H4 (cell line): Measurements from ENCODE around the gene RNF169. TPM values are rescaled to one million over a fixed set of nuclear protein-coding genes. Genes with fewer than 3 reads are reported as not detected.

Experiments
- DNase-seq: peaks from one replicate; pipeline ENCODE4 v3.0.0-alpha.2; 2015; ENCODE audit warnings: low spot score
- total RNA-seq: library from RNA; depleted of rRNA; stranded (reverse); fragments of >200 nt; shearing (Covaris generic); gene quantifications from 2 replicates; pipeline ENCODE4 v1.2.3, GENCODE V29; 2014; rRNA removed

Gene RNF169
- 6.0 and 8.3 TPM in 2 replicates for total RNA-seq

DNA sequence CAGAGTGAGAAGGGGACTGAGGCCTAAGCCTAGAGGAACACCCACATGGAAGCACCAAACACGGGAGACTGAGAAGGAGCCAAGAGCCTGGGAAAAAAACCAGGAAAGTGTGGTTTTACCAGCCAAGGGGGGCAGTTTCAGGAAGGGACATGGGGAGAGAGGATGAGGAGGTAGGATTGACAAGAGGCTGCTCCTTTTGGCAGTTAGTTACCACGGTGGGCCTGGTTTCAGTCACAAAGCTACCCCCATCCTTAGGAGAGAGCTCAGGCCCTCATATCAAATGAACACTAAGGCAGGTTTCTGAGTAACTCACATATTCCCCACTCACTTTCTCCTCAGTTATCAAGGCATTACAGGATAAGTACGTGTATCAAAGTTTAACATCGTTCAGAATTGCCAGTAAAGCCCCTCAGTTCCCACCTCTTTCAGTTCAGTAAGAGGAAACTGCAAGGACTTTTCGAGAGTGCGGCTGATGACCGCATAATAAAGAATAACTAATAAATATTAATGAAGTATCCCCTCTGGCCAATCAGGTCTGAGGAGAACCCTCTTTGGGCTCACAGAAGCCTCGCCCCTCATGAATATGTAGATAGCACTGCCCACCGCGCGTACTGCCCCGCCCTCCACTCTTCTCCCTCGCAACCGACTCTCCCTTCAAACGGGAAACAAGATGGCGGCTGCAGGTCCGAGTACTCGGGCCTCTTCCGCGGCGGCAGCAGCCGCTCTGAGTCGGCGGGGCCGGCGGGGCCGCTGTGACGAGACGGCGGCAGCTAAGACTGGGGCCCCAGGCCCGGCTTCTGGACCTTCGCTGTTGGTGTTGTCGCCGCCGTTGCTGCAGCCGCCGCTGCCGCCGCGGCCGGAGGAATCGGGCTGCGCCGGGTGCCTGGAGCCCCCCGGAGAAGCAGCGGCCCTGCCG, at the start of gene RNF169:
TSS of gene RNF169 (plus strand) at position 639 of the 916 bp plus-strand sequence. CDS start at position 671, 32 bp downstream.
- peak; percentile 95 for DNase-seq

DNA sequence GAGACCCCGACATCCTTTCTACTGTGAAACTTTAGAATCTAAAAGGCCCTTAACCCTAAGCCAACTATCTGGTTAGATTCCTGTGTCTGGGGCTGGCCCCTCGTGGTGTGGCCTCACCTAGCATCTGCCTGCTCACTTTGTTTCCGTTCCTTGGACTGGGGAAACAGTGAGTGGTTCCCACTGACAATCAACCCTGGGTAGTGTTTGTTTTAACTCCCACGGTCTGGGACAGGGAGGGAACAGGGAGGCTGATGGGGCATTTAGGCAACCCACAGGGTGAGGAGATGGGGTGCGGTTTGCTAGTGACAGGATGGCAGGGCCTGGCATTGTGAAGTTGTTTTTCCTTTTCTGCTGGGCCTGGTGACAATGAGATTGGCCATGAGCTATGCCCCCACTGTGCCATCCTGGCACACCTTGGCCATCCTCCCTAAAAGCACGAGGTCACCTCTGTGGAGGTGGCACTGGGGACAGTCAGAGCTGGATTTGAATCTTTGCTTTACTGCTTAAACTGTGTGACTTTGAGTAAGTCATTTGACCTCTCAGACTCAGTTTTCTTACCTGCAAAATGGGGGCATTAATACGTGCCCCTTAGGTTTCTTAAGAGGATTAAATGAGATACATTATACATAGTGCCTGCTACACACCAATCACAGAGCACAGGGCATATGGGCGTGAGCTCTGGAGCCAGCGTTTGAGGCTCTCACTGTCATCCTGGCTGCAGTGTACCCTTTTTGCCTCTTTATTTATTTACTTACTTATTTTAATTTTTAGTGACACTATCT, 48.8 kb upstream of the RNF169 start:
- DNase-seq, result no peak

DNA sequence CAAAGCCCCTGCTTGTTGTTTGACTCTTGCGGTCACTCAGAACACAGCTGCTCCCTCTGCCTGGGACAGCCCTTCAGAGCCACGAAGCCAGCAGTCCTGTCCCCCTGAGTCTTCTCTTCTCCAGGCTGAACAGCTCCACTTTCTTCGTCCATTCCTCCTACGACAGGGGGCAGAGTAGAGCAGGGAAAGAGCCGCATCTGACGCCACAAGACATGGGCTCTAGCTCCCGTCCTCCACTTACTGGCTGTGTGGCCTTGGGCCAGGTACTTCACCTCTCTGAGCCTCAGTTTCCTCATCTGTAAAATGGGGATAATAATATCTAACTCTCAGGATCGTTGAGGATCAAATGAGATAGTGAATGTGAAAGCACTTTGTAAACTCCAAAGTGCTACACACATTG, 47.3 kb upstream of the RNF169 start:
- DNase-seq, result no peak

- DNase-seq, result peak; percentile 58
These were observed 46.2 kb upstream of the RNF169 start for GRCh38 chr11:74702383-74703007.

- no peak for DNase-seq
These were observed 45.4 kb upstream of the RNF169 start for GRCh38 chr11:74703211-74703610.

DNA sequence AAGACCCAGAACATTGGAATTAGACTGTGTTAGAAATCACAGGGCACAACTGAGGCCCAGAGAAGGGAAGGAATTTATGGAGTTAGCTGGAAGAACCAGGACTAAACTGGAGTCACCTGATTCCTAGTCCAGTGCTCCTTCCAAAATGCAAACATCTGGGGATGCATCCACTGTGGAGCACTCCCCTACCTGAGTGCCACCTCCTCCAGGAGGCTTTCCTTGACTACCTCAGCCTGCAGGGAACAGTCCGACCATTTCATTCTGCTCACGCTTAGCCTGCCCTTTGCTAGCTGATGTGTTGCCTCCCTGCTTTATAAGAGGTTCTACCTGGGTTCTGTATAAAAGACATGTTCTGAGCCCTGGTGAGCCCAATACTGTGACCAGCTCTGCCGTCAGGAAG, 41.5 kb upstream of the RNF169 start:
- no peak for DNase-seq

DNA sequence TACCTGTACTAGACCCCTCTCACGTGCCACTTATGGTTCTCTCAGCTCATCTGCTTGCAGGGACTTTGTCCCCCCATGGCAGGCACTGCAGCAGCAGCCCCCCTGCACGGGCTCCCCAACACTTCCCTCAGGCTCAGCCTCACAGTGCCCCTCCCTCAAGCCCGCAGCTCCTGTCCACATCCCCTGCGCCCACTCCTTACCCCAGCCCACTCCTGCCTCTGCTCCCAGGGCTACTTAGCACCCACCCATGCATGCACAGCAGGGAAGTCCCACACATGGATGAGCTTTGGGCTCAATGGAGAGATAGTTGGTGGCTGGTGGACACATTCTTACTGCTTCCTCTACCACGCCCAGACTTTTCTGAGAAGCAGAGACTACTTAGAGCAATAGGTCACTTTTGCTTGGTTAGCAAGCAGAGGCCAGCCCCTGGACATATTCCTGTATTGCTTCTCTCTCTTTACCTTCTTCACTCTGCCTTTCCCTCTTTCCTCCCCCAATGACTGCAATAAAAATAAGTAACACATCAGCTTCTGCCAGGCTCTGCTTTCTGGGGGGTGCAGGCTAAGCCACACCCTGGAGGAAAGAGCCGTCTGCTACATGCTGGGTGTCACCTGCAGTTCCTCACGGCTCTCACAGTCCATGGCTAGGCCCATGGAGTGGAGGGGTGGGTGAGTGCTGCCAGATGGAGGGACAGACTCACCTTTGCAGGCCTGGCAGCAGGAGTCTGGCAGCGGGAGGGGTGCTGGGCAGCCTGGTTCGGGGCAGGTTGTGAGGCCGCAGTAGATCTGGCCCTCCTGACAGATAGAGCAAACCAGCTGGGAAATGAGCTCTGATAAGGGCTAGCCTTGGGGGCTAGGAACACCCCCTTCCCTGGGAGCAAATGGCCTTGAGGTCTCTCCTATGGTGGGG, 40.8 kb upstream of the RNF169 start:
- no peak for DNase-seq

GRCh38 chr11:74709175-74709574, 39.5 kb upstream of the RNF169 start:
- DNase-seq, result no peak

- DNase-seq, result no peak
These were observed 38.2 kb upstream of the RNF169 start for GRCh38 chr11:74710281-74710938.

- DNase-seq, result no peak
These were observed 35.0 kb upstream of the RNF169 start for GRCh38 chr11:74713686-74714085.

DNA sequence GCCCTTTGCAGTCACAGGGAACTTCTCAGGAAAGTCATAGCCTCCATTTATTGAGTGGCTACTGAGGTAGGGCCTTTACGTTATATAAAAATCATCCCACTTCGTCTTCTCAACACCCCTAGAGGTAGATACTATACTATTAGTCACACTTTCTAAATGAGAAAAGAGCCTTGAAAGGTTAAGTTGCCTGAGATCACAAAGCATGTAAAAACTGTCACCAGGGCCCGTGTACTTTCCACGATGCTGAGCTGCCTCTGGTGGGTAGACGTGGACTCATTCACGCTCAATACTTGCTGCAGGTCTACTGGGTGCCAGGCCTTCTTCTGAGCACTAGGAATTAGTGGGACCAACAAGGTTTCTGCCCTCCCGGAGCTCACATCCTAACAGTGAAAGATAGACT, 33.7 kb upstream of the RNF169 start:
- DNase-seq, result no peak

- no peak for DNase-seq
These were observed 31.3 kb upstream of the RNF169 start for GRCh38 chr11:74717221-74717969.

DNA sequence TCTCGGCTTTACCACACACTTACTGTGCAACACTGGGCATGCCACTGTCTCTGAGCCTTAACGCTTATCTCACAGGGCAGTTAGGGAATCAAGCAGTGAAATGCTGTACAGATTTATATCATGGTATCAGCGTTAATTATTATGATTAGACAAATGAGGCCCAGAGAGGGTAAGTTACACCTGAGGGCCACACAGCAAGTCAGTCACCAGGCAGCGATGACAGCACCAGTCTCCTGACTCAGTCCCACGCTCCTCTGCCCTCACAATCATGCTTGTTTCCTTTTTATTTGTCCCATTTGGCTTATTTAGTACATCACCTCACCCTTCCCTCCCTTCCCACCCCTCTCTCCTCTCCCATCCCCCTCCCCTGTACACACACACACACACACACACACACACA, 29.6 kb upstream of the RNF169 start:
- DNase-seq, result no peak

DNA sequence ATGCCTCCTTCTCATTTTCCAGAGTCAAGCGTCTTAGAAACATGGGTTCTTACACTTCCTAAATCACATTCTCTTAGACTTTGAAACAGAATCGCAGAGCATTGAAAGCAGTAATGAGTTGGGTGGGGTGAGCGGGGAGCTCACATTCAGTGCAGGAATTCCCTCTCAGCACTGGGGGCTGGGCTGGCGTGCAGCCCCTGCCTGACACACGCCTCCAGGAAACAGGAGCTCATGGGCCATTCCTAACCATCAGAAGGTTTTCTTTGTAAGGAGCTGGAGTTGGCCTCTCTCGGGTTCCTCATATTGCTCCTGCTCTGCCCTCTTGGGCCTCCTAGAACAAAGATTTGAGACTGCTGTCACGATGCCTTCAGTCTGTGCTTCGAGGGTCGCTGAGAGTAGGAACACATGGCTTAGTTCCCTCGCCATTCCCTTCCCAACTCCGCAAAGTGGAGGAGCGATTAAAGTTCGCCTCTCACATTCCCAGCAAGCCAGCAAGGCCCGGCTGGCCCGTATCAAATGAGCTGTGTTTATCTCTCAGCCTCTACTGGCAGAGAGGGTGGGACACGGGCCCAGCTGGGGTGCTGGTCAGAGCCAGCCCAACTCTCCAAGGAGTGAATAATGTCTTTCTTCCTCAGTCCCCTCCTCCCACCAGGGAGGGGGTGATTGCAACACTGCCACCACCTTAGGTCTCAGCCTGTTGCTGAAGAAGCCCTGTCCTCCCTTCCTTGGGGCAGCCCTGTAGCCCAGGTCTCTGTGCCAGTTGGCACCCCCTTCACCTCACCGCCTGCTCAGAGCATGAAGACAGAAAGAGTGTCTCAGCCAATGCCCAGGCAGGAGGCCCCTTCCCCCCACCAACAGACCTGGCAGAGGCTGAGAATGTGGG, 27.8 kb upstream of the RNF169 start:
- peak; percentile 37 for DNase-seq

GRCh38 chr11:74721479-74721835, 27.2 kb upstream of the RNF169 start:
- DNase-seq, result no peak

GRCh38 chr11:74723511-74723910, 25.1 kb upstream of the RNF169 start:
- DNase-seq, result no peak

- peak; percentile 38 for DNase-seq
These were observed 22.9 kb upstream of the RNF169 start for GRCh38 chr11:74725701-74726100.

- DNase-seq, result peak; percentile 80
These were observed 22.0 kb upstream of the RNF169 start for GRCh38 chr11:74726547-74727182.

- DNase-seq, result no peak
These were observed 19.3 kb upstream of the RNF169 start for GRCh38 chr11:74729397-74729796.
